CD8-positive, alpha-beta memory T cell (primary cell): ENCODE results near the gene PPIH. TPM values are rescaled to one million over a fixed set of nuclear protein-coding genes. Genes with fewer than 3 reads are reported as not detected.
A peak's percentile ranks its signal among the peaks of the same experiment; 100 is the strongest.
"Not testable (repeated sequence)": the region's sequence is repeated elsewhere in the genome, so short reads cannot be mapped to it uniquely, and the experiment has no call there.

Experiments used
- CTCF ChIA-PET: fragments of 350-600 bp; sonication (Branson Sonifier 250); formaldehyde crosslinking; loops from one replicate; lab custom pipeline; 2021; ENCODE audit warnings: antibody characterized with exemption; lab: Charles Lee
- POLR2A ChIA-PET: fragments of 350-600 bp; sonication (Branson Sonifier 250); formaldehyde crosslinking; loops from one replicate; lab custom pipeline; 2021; ENCODE audit warnings: antibody characterized with exemption; lab: Charles Lee
- DNase-seq, 5 donors: peaks; one replicate each; pipeline versions ENCODE4 v3.0.0 to v3.0.0-alpha.2; 2020 to 2022; ENCODE audit warnings: mixed read lengths in 1 of 5
- H3K27ac ChIP-seq: one replicate; pipeline ENCODE4 v1.7.0; 2013; ENCODE audit warnings: low read depth, mild to moderate bottlenecking, low read length, moderate library complexity
- H3K27me3 ChIP-seq: 2 replicates; pipeline ENCODE4 v1.7.0; 2013; ENCODE audit warnings: low read length, mild to moderate bottlenecking; ENCODE audit not compliant: insufficient read depth, poor library complexity, severe bottlenecking
- H3K36me3 ChIP-seq: 2 replicates; pipeline ENCODE4 v1.7.0; 2013; ENCODE audit warnings: mild to moderate bottlenecking, low read length, moderate library complexity; ENCODE audit not compliant: insufficient read depth
- H3K4me1 ChIP-seq: 2 replicates; pipeline ENCODE4 v1.7.0; 2013; ENCODE audit warnings: mild to moderate bottlenecking, low read length, moderate library complexity; ENCODE audit not compliant: insufficient read depth
- H3K4me3 ChIP-seq: 2 replicates; pipeline ENCODE4 v1.7.0; 2013; ENCODE audit warnings: mild to moderate bottlenecking, low read length
- H3K9me3 ChIP-seq: 2 replicates; pipeline ENCODE4 v1.7.0; 2013; ENCODE audit warnings: mild to moderate bottlenecking, low read length
- H3K27ac Mint-ChIP-seq, 8 donors: one replicate each; pipeline ENCODE4 v1.8.0; 2020 to 2021; ENCODE audit warnings: mixed read lengths in 8 of 8, mild to moderate bottlenecking in 6 of 8, inconsistent platforms in 3 of 8, moderate library complexity in 3 of 8
- H3K27me3 Mint-ChIP-seq, 2 donors: one replicate each; pipeline ENCODE4 v1.8.0; 2020 to 2021; ENCODE audit warnings: mixed read lengths in 2 of 2, mild to moderate bottlenecking in 1 of 2, moderate library complexity in 1 of 2
- H3K36me3 Mint-ChIP-seq, 3 donors: one replicate each; pipeline ENCODE4 v1.8.0; 2020 to 2021; ENCODE audit warnings: mixed read lengths in 3 of 3, inconsistent platforms in 1 of 3, mild to moderate bottlenecking in 1 of 3
- H3K4me1 Mint-ChIP-seq, 3 donors: one replicate each; pipeline ENCODE4 v1.8.0; 2020 to 2021; ENCODE audit warnings: mixed read lengths in 3 of 3, inconsistent platforms in 1 of 3, mild to moderate bottlenecking in 1 of 3
- H3K4me3 Mint-ChIP-seq, 7 donors: one replicate each; pipeline ENCODE4 v1.8.0; 2020 to 2021; ENCODE audit warnings: mixed read lengths in 7 of 7, mild to moderate bottlenecking in 6 of 7, moderate library complexity in 4 of 7, inconsistent platforms in 2 of 7
- H3K9me3 Mint-ChIP-seq, 5 donors: one replicate each; pipeline ENCODE4 v1.8.0; 2020 to 2022; ENCODE audit warnings: mixed read lengths in 5 of 5, mild to moderate bottlenecking in 3 of 5, moderate library complexity in 2 of 5, inconsistent platforms in 1 of 5
- polyA plus RNA-seq: library from polyadenylated mRNA; unstranded; fragments of 300-500 nt; fragmentation: Illumina TruSeq; gene quantifications from one replicate; pipeline ENCODE4 v1.2.3, GENCODE V29; 2021
- total RNA-seq, 2 experiments: library from RNA; stranded (reverse); gene quantifications; one replicate each; pipeline ENCODE4 v1.2.3, GENCODE V29; 2021

Gene PPIH
- total and polyA plus RNA-seq, 3 experiments from 2014 or later: 82.0 to 117 (median 95.9) TPM

- H3K9me3 Mint-ChIP-seq: no peaks in the 10 kb centered on the region
- H3K27me3 Mint-ChIP-seq: no peaks in the 10 kb centered on the region
- Histone ChIP-seq H3K4me3 (no peak overlapping the region), H3K4me1 (peaks cover 15% of the 10 kb centered on the region), H3K27ac (no peak overlapping the region), H3K36me3 (no peaks in the 10 kb centered on the region), H3K27me3 (no peaks in the 10 kb centered on the region), H3K9me3 (no peaks in the 10 kb centered on the region)
- ChIA-PET POLR2A (no interaction called here), CTCF (no interaction called here)
- no peak overlapping the region for H3K4me3 Mint-ChIP-seq
- peaks cover 14 to 24% (median 19%) of the 10 kb centered on the region in 3 donors for H3K4me1 Mint-ChIP-seq
- peak overlapping the region in 4 of 8 donors; percentile 23 to 68 (median 28) for H3K27ac Mint-ChIP-seq
- H3K36me3 Mint-ChIP-seq: peaks cover 0 to 42% (median 2%) of the 10 kb centered on the region in 3 donors
- no peak for DNase-seq
Observed at GRCh38 chr1:42676534-42677087, 18.4 kb downstream of the PPIH start.

GRCh38 chr1:42679364-42679983 is 21.3 kb downstream of the PPIH start:
- peaks cover 0 to 47% (median 8%) of the 10 kb centered on the region in 3 donors for H3K36me3 Mint-ChIP-seq
- Histone ChIP-seq H3K4me3 (no peak overlapping the region), H3K9me3 (no peaks in the 10 kb centered on the region), H3K27ac (no peak overlapping the region), H3K27me3 (no peaks in the 10 kb centered on the region), H3K4me1 (peaks cover 26% of the 10 kb centered on the region), H3K36me3 (no peaks in the 10 kb centered on the region)
- peaks cover 0 to 2% of the 10 kb centered on the region in 2 donors for H3K27me3 Mint-ChIP-seq
- ChIA-PET POLR2A (no interaction called here), CTCF (interaction anchor here (1.4 kb wide), 1 partner anchor 22 kb away, joined by 4 read pairs; no protein-coding TSS in a partner anchor)
- H3K4me3 Mint-ChIP-seq: peak overlapping the region in 2 of 7 donors; percentile 34 to 98
- H3K9me3 Mint-ChIP-seq: no peaks in the 10 kb centered on the region
- DNase-seq: no peak
- peaks cover 29 to 40% (median 39%) of the 10 kb centered on the region in 3 donors for H3K4me1 Mint-ChIP-seq
- peak overlapping the region in 1 of 8 donors; percentile 27 for H3K27ac Mint-ChIP-seq

- Mint-ChIP-seq H3K4me1 (peaks cover 34 to 46% (median 45%) of the 10 kb centered on the region in 3 donors), H3K4me3 (peak overlapping the region in 5 of 7 donors; percentile 66 to 99 (median 98)), H3K27ac (peak overlapping the region in 4 of 8 donors; percentile 2 to 93 (median 41)), H3K27me3 (peaks cover 0 to 2% of the 10 kb centered on the region in 2 donors), H3K9me3 (no peaks in the 10 kb centered on the region), H3K36me3 (peaks cover 0 to 46% (median 10%) of the 10 kb centered on the region in 3 donors)
- H3K36me3 ChIP-seq: no peaks in the 10 kb centered on the region
- CTCF ChIA-PET: interaction anchor here (1.4 kb wide), 1 partner anchor 23 kb away, joined by 4 read pairs; no protein-coding TSS in a partner anchor
- H3K27me3 ChIP-seq: no peaks in the 10 kb centered on the region
- H3K9me3 ChIP-seq: no peaks in the 10 kb centered on the region
- POLR2A ChIA-PET: interaction anchor here (3.9 kb wide), 1 partner anchor 22 kb away, joined by 43 read pairs; the partner anchor contains the start of gene PPIH
- peaks cover 31% of the 10 kb centered on the region for H3K4me1 ChIP-seq
- H3K4me3 ChIP-seq: no peak overlapping the region
- no peak overlapping the region for H3K27ac ChIP-seq
- no peak for DNase-seq
Observed at GRCh38 chr1:42680055-42680454, 21.8 kb downstream of the PPIH start.

GRCh38 chr1:42680921-42681683 is 22.9 kb downstream of the PPIH start:
- H3K36me3 Mint-ChIP-seq: peaks cover 0 to 44% (median 10%) of the 10 kb centered on the region in 3 donors
- peaks cover 45 to 56% (median 56%) of the 10 kb centered on the region in 3 donors for H3K4me1 Mint-ChIP-seq
- no peaks in the 10 kb centered on the region for H3K36me3 ChIP-seq
- peak overlapping the region; percentile 96 to 99 (median 98) for H3K27ac Mint-ChIP-seq
- H3K27ac ChIP-seq: peak overlapping the region; percentile 86
- peak overlapping the region; percentile 92 for H3K4me3 ChIP-seq
- no peaks in the 10 kb centered on the region for H3K9me3 ChIP-seq
- no peaks in the 10 kb centered on the region for H3K27me3 ChIP-seq
- ChIA-PET CTCF (no interaction called here), POLR2A (interaction anchor here (1.3 to 3.9 kb wide), 3 partner anchors 10 to 23 kb away, joined by 4 to 43 read pairs (median 12); partner anchors contain the start of gene PPIH)
- DNase-seq: peak in 1 of 5 donors; percentile 42
- H3K9me3 Mint-ChIP-seq: no peaks in the 10 kb centered on the region
- H3K27me3 Mint-ChIP-seq: peaks cover 0 to 2% of the 10 kb centered on the region in 2 donors
- H3K4me3 Mint-ChIP-seq: peak overlapping the region; percentile 96 to 100 (median 99)
- H3K4me1 ChIP-seq: peaks cover 42% of the 10 kb centered on the region

- H3K27me3 Mint-ChIP-seq: peaks cover 0 to 2% of the 10 kb centered on the region in 2 donors
- H3K36me3 Mint-ChIP-seq: peaks cover 0 to 40% (median 10%) of the 10 kb centered on the region in 3 donors
- peak; percentile 90 to 97 (median 97) for DNase-seq
- Histone ChIP-seq H3K9me3 (no peaks in the 10 kb centered on the region), H3K4me1 (peaks cover 49% of the 10 kb centered on the region), H3K27me3 (no peaks in the 10 kb centered on the region), H3K27ac (peak within 1 kb of the TSS; percentile 86), H3K36me3 (no peaks in the 10 kb centered on the region), H3K4me3 (peak within 1 kb of the TSS; percentile 92)
- H3K4me3 Mint-ChIP-seq: peak within 1 kb of the TSS; percentile 96 to 100 (median 99)
- peaks cover 53 to 64% (median 64%) of the 10 kb centered on the region in 3 donors for H3K4me1 Mint-ChIP-seq
- POLR2A ChIA-PET: interaction anchor here (0.8 to 3.9 kb wide), 10 partner anchors 9 to 762 kb away, joined by 3 to 45 read pairs (median 4); partner anchors contain the start of genes C1orf50, P3H1, PPIH and ZNF691
- H3K9me3 Mint-ChIP-seq: no peaks in the 10 kb centered on the region
- peak within 1 kb of the TSS; percentile 96 to 99 (median 98) for H3K27ac Mint-ChIP-seq
- CTCF ChIA-PET: interaction anchor here (1.4 to 3.5 kb wide), 2 partner anchors 10 to 24 kb away, joined by 5 to 12 read pairs; partner anchors contain the start of gene PPIH
Observed at GRCh38 chr1:42681741-42682483, 23.7 kb downstream of the PPIH start, which contains the start of gene YBX1. Gene YBX1 (plus strand): TSS chr1:42682418. CDS start chr1:42682566, 148 bp downstream.

- peak overlapping the region; percentile 96 to 99 (median 98) for H3K27ac Mint-ChIP-seq
- not testable (repeated sequence) for DNase-seq, H3K27me3 ChIP-seq, H3K36me3 ChIP-seq, H3K9me3 Mint-ChIP-seq, H3K9me3 ChIP-seq, H3K27me3 Mint-ChIP-seq, H3K27ac ChIP-seq
- H3K4me1 Mint-ChIP-seq: peaks cover 58 to 69% (median 69%) of the 10 kb centered on the region in 3 donors
- ChIA-PET POLR2A (interaction anchor here (0.8 to 3.9 kb wide), 10 partner anchors 9 to 762 kb away, joined by 3 to 45 read pairs (median 4); partner anchors contain the start of genes C1orf50, P3H1, PPIH and ZNF691), CTCF (interaction anchor here (1.4 to 3.5 kb wide), 3 partner anchors 10 to 85 kb away, joined by 5 to 15 read pairs (median 12); partner anchors contain the start of genes C1orf50, P3H1 and PPIH)
- peak overlapping the region; percentile 92 for H3K4me3 ChIP-seq
- H3K36me3 Mint-ChIP-seq: peaks cover 0 to 41% (median 10%) of the 10 kb centered on the region in 3 donors
- H3K4me1 ChIP-seq: peaks cover 52% of the 10 kb centered on the region
- peak overlapping the region; percentile 96 to 100 (median 99) for H3K4me3 Mint-ChIP-seq
Observed at GRCh38 chr1:42682484-42682738, 24.2 kb downstream of the PPIH start.
